Middle frontal gyrus (tissue), 1 donor: Measurements from ENCODE around the gene APOB.

Experiments
- DNase-seq: peaks from one replicate; pipeline ENCODE4 v3.0.0-alpha.2; 2015; ENCODE audit warnings: low spot score; ENCODE audit errors: extremely low spot score

APOB gene

GRCh38 chr2:20983844-20984243, 60.0 kb downstream of the APOB start:
- no peak for DNase-seq

- DNase-seq, result no peak
These were observed 61.0 kb downstream of the APOB start for GRCh38 chr2:20982861-20983260.

GRCh38 chr2:20977520-20978180, 66.2 kb downstream of the APOB start:
- no peak for DNase-seq

GRCh38 chr2:20976527-20976926, 67.3 kb downstream of the APOB start:
- DNase-seq, result no peak

DNA sequence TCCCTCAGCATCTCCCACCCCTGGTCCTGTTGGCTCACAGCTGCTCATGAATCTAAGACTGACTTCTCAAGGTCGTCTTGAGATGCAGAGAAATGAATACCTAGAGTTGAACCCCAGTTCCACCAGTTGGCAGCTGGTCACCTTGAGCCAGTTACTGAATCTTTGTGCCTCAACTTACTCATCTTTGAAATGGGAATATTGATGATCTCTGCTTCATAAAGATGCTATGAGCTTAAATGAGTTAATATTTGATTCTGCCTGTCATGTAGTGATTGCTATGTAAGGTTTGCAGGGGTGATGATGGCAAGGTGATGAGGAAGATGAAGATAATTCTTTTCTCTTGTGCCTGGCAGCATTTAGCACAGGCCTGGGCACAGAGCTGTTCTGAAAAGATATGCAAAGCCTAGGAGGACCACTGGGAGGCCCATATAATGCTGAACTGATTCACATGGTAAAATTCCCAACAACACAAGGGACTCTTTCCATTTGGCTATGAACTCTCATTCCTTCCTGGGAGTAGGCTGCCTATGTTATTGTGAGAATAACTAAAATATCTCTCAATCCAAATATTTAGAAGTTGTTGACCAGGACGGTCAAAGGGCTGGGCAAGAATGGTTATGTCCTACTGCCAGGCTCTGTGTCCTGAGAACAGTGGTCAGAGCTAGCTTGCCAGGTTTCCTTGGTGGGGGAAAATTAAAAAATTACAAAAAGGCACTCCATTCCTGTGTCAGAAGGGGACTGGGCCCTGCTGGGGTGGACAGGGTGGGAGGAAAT, 70.9 kb downstream of the APOB start:
- no peak for DNase-seq

GRCh38 chr2:20972110-20972509, 71.8 kb downstream of the APOB start:
- DNase-seq, result no peak

GRCh38 chr2:20970068-20970467, 73.8 kb downstream of the APOB start:
- no peak for DNase-seq

GRCh38 chr2:20966061-20966595, 77.7 kb downstream of the APOB start:
- DNase-seq, result no peak

DNA sequence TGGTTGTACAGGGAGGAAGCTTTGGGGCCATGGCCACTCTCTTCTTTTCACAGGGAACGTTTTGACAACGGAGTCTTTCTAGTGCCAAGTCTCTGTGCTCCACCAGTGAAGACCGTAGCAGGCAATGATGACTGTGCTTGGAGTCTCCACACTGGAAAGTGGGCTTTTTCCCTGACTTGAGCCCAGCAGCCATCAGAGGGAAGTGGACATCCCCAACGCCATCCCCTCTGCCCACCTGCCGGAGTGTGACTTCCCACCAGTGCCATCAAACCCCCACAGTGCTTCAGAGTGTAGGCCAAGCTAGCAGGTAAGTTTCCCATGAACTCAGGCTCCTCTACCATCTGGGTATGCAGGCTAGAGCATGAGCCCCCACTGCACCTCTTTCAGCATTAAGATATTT, 78.7 kb downstream of the APOB start:
- DNase-seq, result no peak

GRCh38 chr2:20963867-20964266, 80.0 kb downstream of the APOB start:
- no peak for DNase-seq

- DNase-seq, result peak; percentile 23
These were observed 80.8 kb downstream of the APOB start for GRCh38 chr2:20962939-20963557.

DNA sequence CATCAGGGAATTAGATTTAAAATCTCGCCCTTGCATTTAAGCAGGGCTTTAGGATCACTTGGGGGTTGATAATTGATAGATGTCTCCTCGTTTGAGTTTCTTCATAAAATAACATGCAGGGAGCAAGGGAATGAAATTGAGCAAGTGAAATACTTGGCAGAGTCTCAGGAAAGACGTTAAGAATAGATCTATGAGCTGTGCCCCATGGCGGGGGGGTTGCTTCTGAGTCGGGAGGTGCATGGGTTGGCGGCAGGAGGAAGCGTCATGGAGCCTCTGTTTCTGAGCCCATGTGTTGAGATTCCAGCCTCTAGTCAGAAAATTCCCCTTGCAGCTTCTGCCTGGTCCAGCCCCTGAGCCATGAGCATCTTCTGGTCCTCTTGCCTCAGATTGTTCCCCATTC, 82.0 kb downstream of the APOB start:
- no peak for DNase-seq

- no peak for DNase-seq
These were observed 83.9 kb downstream of the APOB start for GRCh38 chr2:20960003-20960402.

GRCh38 chr2:20959252-20959651, 84.6 kb downstream of the APOB start:
- DNase-seq, result no peak

- no peak for DNase-seq
These were observed 85.9 kb downstream of the APOB start for GRCh38 chr2:20957788-20958525.

- DNase-seq, result no peak
These were observed 88.4 kb downstream of the APOB start for GRCh38 chr2:20955277-20956026.

GRCh38 chr2:20953146-20953824, 90.6 kb downstream of the APOB start:
- DNase-seq, result no peak
